Thoracic aorta (tissue), 2 donors: ENCODE results near the gene SPEG. TPM values are rescaled to one million over a fixed set of nuclear protein-coding genes. Genes with fewer than 3 reads are reported as not detected.
A peak's percentile ranks its signal among the peaks of the same experiment; 100 is the strongest.

Experiments used
- ATAC-seq: fragments of 150-250 bp; one replicate; pipeline ENCODE4 v1.8.0; 2017; ENCODE audit warnings: low read depth; ENCODE audit not compliant: insufficient number of reproducible peaks, low FRiP score
- DNase-seq: peaks from one replicate; pipeline ENCODE4 v3.0.0-alpha.2; 2020; ENCODE audit warnings: low spot score
- H3K27ac ChIP-seq, 2 donors: fragments of 200-600 bp; sonication (generic); 1 replicate in 1 of 2; 2 replicates in 1 of 2; pipeline ENCODE4 v1.5.1; 2016; ENCODE audit warnings: mild to moderate bottlenecking in 2 of 2, moderate library complexity in 2 of 2
- H3K27me3 ChIP-seq: fragments of 200-600 bp; sonication (generic); replicated peaks from 2 replicates; pipeline ENCODE4 v1.6.0; 2016; ENCODE audit warnings: mild to moderate bottlenecking; ENCODE audit not compliant: insufficient read depth
- H3K36me3 ChIP-seq: fragments of 200-600 bp; sonication (generic); one replicate; pipeline ENCODE4 v1.5.1; 2016
- H3K4me1 ChIP-seq, 2 donors: fragments of 200-600 bp; sonication (generic); 1 replicate in 1 of 2; 2 replicates in 1 of 2; pipeline versions ENCODE4 v1.5.1 to v1.6.0; 2016; ENCODE audit warnings: low read depth in 2 of 2, mild to moderate bottlenecking in 1 of 2; ENCODE audit not compliant: control insufficient read depth in 1 of 2
- H3K4me3 ChIP-seq: fragments of 200-600 bp; sonication (generic); 2 replicates; pipeline ENCODE4 v1.5.1; 2016; ENCODE audit warnings: mild to moderate bottlenecking
- H3K9me3 ChIP-seq: fragments of 200-600 bp; sonication (generic); 2 replicates; pipeline ENCODE4 v1.5.1; 2016
- CTCF ChIP-seq: fragments of 200-600 bp; sonication (generic); IDR thresholded peaks from one replicate; pipeline ENCODE4 v1.5.1; 2019; ENCODE audit warnings: antibody characterized with exemption
- total RNA-seq, 2 donors: library from RNA; depleted of rRNA; stranded (reverse); fragments of >200 nt; gene quantifications; one replicate each; pipeline versions ENCODE4 v1.1.0 to v1.2.3, GENCODE V29; 2016

SPEG gene
- total RNA-seq, 2 donors from 2014 or later, result 426 to 455 TPM

GRCh38 chr2:219480004-219480403 is 45.4 kb downstream of the SPEG start:
- no peak for ATAC-seq
- peaks cover 85% of the 10 kb centered on the region for H3K36me3 ChIP-seq
- peaks cover 0 to 17% of the 10 kb centered on the region in 2 donors for H3K4me1 ChIP-seq
- H3K9me3 ChIP-seq, result no peaks in the 10 kb centered on the region
- no peaks in the 10 kb centered on the region for H3K27me3 ChIP-seq
- no peak overlapping the region for H3K4me3 ChIP-seq
- peak overlapping the region; percentile 17 to 45 for H3K27ac ChIP-seq
- no peak for DNase-seq
- TF ChIP-seq CTCF, result no peak

- no peak for TF ChIP-seq CTCF
- H3K27ac ChIP-seq, result peak overlapping the region; percentile 30 to 57
- DNase-seq, result no peak
- H3K36me3 ChIP-seq, result peaks cover 93% of the 10 kb centered on the region
- H3K4me1 ChIP-seq, result no peaks in the 10 kb centered on the region
- ATAC-seq, result no peak
- no peaks in the 10 kb centered on the region for H3K9me3 ChIP-seq
- H3K27me3 ChIP-seq, result no peaks in the 10 kb centered on the region
- H3K4me3 ChIP-seq, result no peak overlapping the region
Measured at GRCh38 chr2:219482674-219483405, 48.2 kb downstream of the SPEG start.

GRCh38 chr2:219483451-219484342 is 49.1 kb downstream of the SPEG start:
- TF ChIP-seq CTCF, result no peak
- Histone ChIP-seq H3K4me3 (peak overlapping the region; percentile 1), H3K27me3 (no peaks in the 10 kb centered on the region), H3K27ac (peak overlapping the region; percentile 30 to 57), H3K4me1 (no peaks in the 10 kb centered on the region), H3K9me3 (no peaks in the 10 kb centered on the region), H3K36me3 (peaks cover 93% of the 10 kb centered on the region)
- DNase-seq (no peak), ATAC-seq (no peak)

- Histone ChIP-seq H3K4me1 (no peaks in the 10 kb centered on the region), H3K36me3 (peaks cover 94% of the 10 kb centered on the region), H3K27ac (peak overlapping the region in 1 of 2 donors; percentile 27), H3K27me3 (no peaks in the 10 kb centered on the region), H3K9me3 (no peaks in the 10 kb centered on the region), H3K4me3 (peak overlapping the region; percentile 1)
- DNase-seq (no peak), ATAC-seq (no peak)
- TF ChIP-seq CTCF, result no peak
Measured at GRCh38 chr2:219484343-219485200, 49.9 kb downstream of the SPEG start.
